ENCODE results near the gene FGFR3.

FGFR3 gene

GRCh38 chr4:1803523-1804423 lies 10.7 kb downstream of the FGFR3 start:
- DNase-seq, result no peak

GRCh38 chr4:1804638-1805492 lies 11.8 kb downstream of the FGFR3 start:
- no peak for DNase-seq

GRCh38 chr4:1805493-1806222 lies 12.6 kb downstream of the FGFR3 start:
- no peak for DNase-seq

- DNase-seq, result no peak
Measured at GRCh38 chr4:1806223-1806564, 13.1 kb downstream of the FGFR3 start.

GRCh38 chr4:1806596-1807331 lies 13.7 kb downstream of the FGFR3 start:
- DNase-seq, result no peak

GRCh38 chr4:1807332-1807777 lies 14.3 kb downstream of the FGFR3 start:
- no peak for DNase-seq

- DNase-seq, result no peak
Measured at GRCh38 chr4:1808396-1808795, 15.3 kb downstream of the FGFR3 start.

- no peak for DNase-seq
Measured at GRCh38 chr4:1808851-1809753, 16.0 kb downstream of the FGFR3 start.

GRCh38 chr4:1809754-1810502 lies 16.8 kb downstream of the FGFR3 start:
- peak; percentile 60 to 75 for DNase-seq

- DNase-seq, result no peak
Measured at GRCh38 chr4:1810765-1811164, 17.7 kb downstream of the FGFR3 start.

- DNase-seq, result no peak
Measured at GRCh38 chr4:1812720-1813119, 19.6 kb downstream of the FGFR3 start.

- no peak for DNase-seq
Measured at GRCh38 chr4:1813231-1813630, 20.1 kb downstream of the FGFR3 start.

- DNase-seq, result no peak
Measured at GRCh38 chr4:1813915-1814314, 20.8 kb downstream of the FGFR3 start.

- no peak for DNase-seq
Measured at GRCh38 chr4:1814453-1814852, 21.4 kb downstream of the FGFR3 start.

GRCh38 chr4:1815096-1815996 lies 22.3 kb downstream of the FGFR3 start:
- no peak for DNase-seq

GRCh38 chr4:1815997-1816860 lies 23.1 kb downstream of the FGFR3 start:
- no peak for DNase-seq

GRCh38 chr4:1819284-1819683 lies 26.2 kb downstream of the FGFR3 start:
- DNase-seq, result no peak

- no peak for DNase-seq
Measured at GRCh38 chr4:1819816-1820215, 26.7 kb downstream of the FGFR3 start.
